PC-9 (cell line): ENCODE data around the gene COMT. TPM values are rescaled to one million over a fixed set of nuclear protein-coding genes. Genes with fewer than 3 reads are reported as not detected.

Source experiments
- BruUV-seq: library from RNA; stranded (reverse); fragments of 400-500 nt; replicated peaks from 2 replicates; lab custom pipeline; 2021; lab: Mats Ljungman, UMichigan
- CTCF ChIA-PET: fragments of 300-600 bp; sonication (Branson Sonifier 250); formaldehyde crosslinking; loops from one replicate; lab custom pipeline; 2022; ENCODE audit warnings: antibody characterized with exemption; lab: Charles Lee
- POLR2A ChIA-PET: fragments of 300-600 bp; sonication (Branson Sonifier 250); formaldehyde crosslinking; loops from one replicate; lab custom pipeline; 2022; ENCODE audit warnings: antibody characterized with exemption; ENCODE audit not compliant: unreplicated experiment; lab: Charles Lee
- DNase-seq, 2 experiments: peaks; one replicate each; pipeline versions ENCODE4 v3.0.0 to v3.0.0-alpha.2; 2015 to 2022; ENCODE audit warnings: mixed read lengths in 1 of 2
- H2AFZ ChIP-seq: fragments of 200-600 bp; sonication (generic); 2 replicates; pipeline ENCODE4 v1.8.1; 2017; ENCODE audit warnings: antibody characterized with exemption
- H3F3A ChIP-seq: fragments of 200-600 bp; sonication (generic); 2 replicates; pipeline ENCODE4 v1.8.1; 2017; ENCODE audit warnings: antibody characterized with exemption, mild to moderate bottlenecking, low read depth; ENCODE audit not compliant: insufficient read depth
- H3K27ac ChIP-seq: fragments of 200-600 bp; sonication (generic); 2 replicates; pipeline ENCODE4 v1.6.1; 2016; ENCODE audit warnings: mixed run types
- H3K27me3 ChIP-seq: fragments of 200-600 bp; sonication (generic); 2 replicates; pipeline ENCODE4 v1.6.1; 2016; ENCODE audit warnings: low read depth, mixed run types; ENCODE audit not compliant: insufficient read depth
- H3K36me3 ChIP-seq: fragments of 200-600 bp; sonication (generic); 2 replicates; pipeline ENCODE4 v1.6.1; 2016; ENCODE audit warnings: low read depth, mixed run types
- H3K4me1 ChIP-seq: fragments of 200-600 bp; sonication (generic); replicated peaks from 2 replicates; pipeline ENCODE4 v1.6.1; 2016; ENCODE audit warnings: mixed run types; ENCODE audit not compliant: insufficient read depth
- H3K4me2 ChIP-seq: fragments of 200-600 bp; sonication (generic); 2 replicates; pipeline ENCODE4 v1.6.1; 2017; ENCODE audit warnings: mixed run types
- H3K4me3 ChIP-seq: fragments of 200-600 bp; sonication (generic); 2 replicates; pipeline ENCODE4 v1.6.1; 2016; ENCODE audit warnings: mixed run types
- H3K79me2 ChIP-seq: fragments of 200-600 bp; sonication (generic); 2 replicates; pipeline ENCODE4 v1.6.1; 2017; ENCODE audit warnings: low read depth, mixed run types
- H3K9me2 ChIP-seq: fragments of 200-600 bp; sonication (generic); 2 replicates; pipeline ENCODE4 v1.8.1; 2017; ENCODE audit warnings: mild to moderate bottlenecking; ENCODE audit not compliant: insufficient read depth
- H3K9me3 ChIP-seq: fragments of 200-600 bp; sonication (generic); 2 replicates; pipeline ENCODE4 v1.8.1; 2016; ENCODE audit warnings: low read depth; ENCODE audit not compliant: insufficient read depth
- H4K20me1 ChIP-seq: fragments of 200-600 bp; sonication (generic); 2 replicates; pipeline ENCODE4 v1.8.1; 2017; ENCODE audit not compliant: insufficient read depth
- EZH2 ChIP-seq: fragments of 200-600 bp; sonication (generic); IDR thresholded peaks from 2 replicates; pipeline ENCODE4 v1.8.0; 2017; ENCODE audit warnings: antibody characterized with exemption, low read depth
- intact Hi-C: fragments of 100-400 bp; cut with micrococcal nuclease; formaldehyde crosslinking; loops from one replicate; pipeline ENCODE4 v1.10.0; 2022; ENCODE audit not compliant: unreplicated experiment
- total RNA-seq: library from RNA; stranded (reverse); gene quantifications from 2 replicates; pipeline ENCODE4 v1.2.3, GENCODE V29; 2021
- TF ChIP-seq, protein P1 (sequence below): fragments of 200-600 bp; sonication (generic); conservative IDR thresholded peaks from 2 replicates; pipeline ENCODE4 v1.6.1; 2017; ENCODE audit warnings: mixed run types, antibody characterized with exemption, mild to moderate bottlenecking, moderate library complexity

Gene COMT
- total RNA-seq, 1 experiment from 2014 or later: 99.9 TPM

DNA sequence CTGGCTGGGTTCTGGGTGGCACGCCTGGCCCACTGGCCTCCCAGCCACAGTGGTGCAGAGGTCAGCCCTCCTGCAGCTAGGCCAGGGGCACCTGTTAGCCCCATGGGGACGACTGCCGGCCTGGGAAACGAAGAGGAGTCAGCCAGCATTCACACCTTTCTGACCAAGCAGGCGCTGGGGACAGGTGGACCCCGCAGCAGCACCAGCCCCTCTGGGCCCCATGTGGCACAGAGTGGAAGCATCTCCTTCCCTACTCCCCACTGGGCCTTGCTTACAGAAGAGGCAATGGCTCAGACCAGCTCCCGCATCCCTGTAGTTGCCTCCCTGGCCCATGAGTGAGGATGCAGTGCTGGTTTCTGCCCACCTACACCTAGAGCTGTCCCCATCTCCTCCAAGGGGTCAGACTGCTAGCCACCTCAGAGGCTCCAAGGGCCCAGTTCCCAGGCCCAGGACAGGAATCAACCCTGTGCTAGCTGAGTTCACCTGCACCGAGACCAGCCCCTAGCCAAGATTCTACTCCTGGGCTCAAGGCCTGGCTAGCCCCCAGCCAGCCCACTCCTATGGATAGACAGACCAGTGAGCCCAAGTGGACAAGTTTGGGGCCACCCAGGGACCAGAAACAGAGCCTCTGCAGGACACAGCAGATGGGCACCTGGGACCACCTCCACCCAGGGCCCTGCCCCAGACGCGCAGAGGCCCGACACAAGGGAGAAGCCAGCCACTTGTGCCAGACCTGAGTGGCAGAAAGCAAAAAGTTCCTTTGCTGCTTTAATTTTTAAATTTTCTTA lies 27.8 kb downstream of the COMT start:
- Histone ChIP-seq H3K4me3 (no peak overlapping the region), H3K9me3 (no peaks in the 10 kb centered on the region), H3K79me2 (peaks cover 4% of the 10 kb centered on the region; the same call in 1 of the 2 replicates), H3K4me2 (no peak overlapping the region), H3K27me3 (no peaks in the 10 kb centered on the region), H3K9me2 (no peaks in the 10 kb centered on the region), H3K27ac (no peak overlapping the region), H2AFZ (no peak overlapping the region), H3K4me1 (no peaks in the 10 kb centered on the region; the same call in 1 of the 2 replicates), H4K20me1 (no peaks in the 10 kb centered on the region), H3K36me3 (no peaks in the 10 kb centered on the region), H3F3A (peaks cover 8% of the 10 kb centered on the region; the same call in 1 of the 2 replicates)
- no TSS peak for BruUV-seq
- no peak for TF ChIP-seq EZH2
- TF ChIP-seq, protein P1, sequence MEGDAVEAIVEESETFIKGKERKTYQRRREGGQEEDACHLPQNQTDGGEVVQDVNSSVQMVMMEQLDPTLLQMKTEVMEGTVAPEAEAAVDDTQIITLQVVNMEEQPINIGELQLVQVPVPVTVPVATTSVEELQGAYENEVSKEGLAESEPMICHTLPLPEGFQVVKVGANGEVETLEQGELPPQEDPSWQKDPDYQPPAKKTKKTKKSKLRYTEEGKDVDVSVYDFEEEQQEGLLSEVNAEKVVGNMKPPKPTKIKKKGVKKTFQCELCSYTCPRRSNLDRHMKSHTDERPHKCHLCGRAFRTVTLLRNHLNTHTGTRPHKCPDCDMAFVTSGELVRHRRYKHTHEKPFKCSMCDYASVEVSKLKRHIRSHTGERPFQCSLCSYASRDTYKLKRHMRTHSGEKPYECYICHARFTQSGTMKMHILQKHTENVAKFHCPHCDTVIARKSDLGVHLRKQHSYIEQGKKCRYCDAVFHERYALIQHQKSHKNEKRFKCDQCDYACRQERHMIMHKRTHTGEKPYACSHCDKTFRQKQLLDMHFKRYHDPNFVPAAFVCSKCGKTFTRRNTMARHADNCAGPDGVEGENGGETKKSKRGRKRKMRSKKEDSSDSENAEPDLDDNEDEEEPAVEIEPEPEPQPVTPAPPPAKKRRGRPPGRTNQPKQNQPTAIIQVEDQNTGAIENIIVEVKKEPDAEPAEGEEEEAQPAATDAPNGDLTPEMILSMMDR: no peak
- ChIA-PET CTCF (no interaction called here), POLR2A (no interaction called here)
- DNase-seq: no peak
- intact Hi-C loops: loop anchor here (10.0 kb wide), 1 partner anchor 315 kb away; no protein-coding TSS in a partner anchor

DNA sequence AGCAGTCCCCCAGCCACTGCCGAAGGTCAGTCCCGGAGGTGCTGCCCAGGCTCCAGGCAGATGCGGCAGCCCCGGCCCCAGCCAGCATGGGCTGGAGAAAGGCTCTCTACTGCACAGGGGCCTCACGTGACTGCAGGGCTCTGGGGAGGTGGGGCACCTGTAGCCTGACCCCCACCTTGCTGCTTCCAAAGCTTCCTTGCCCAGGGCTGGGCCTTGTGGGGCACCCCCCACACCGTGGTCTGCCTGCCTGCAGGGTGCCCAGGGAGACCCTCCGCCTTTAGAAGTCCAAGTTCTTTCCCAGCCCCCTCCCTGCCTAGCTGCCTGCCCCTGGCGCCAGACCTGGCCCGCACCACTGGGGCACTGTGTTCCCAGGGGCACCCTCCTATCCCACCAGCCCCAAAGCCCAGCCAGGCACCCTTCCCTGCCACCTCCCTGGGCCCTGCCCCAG lies 28.5 kb downstream of the COMT start:
- H3K4me1 ChIP-seq: peaks cover 6% of the 10 kb centered on the region
- H4K20me1 ChIP-seq: no peaks in the 10 kb centered on the region
- H3K79me2 ChIP-seq: no peaks in the 10 kb centered on the region
- no peak overlapping the region for H3K27ac ChIP-seq
- H3K9me2 ChIP-seq: no peaks in the 10 kb centered on the region
- CTCF ChIA-PET: no interaction called here
- DNase-seq: no peak
- H3K9me3 ChIP-seq: no peaks in the 10 kb centered on the region
- no peak overlapping the region for H3K4me3 ChIP-seq
- H3K4me2 ChIP-seq: no peak overlapping the region
- POLR2A ChIA-PET: no interaction called here
- TF ChIP-seq EZH2: no peak
- TF ChIP-seq, protein P1: no peak
- no peak overlapping the region for H2AFZ ChIP-seq
- intact Hi-C loops: no loop called here
- BruUV-seq: no TSS peak
- H3K27me3 ChIP-seq: no peaks in the 10 kb centered on the region
- peaks cover 14% of the 10 kb centered on the region; the same call in 1 of the 2 replicates for H3F3A ChIP-seq
- no peaks in the 10 kb centered on the region for H3K36me3 ChIP-seq

DNA sequence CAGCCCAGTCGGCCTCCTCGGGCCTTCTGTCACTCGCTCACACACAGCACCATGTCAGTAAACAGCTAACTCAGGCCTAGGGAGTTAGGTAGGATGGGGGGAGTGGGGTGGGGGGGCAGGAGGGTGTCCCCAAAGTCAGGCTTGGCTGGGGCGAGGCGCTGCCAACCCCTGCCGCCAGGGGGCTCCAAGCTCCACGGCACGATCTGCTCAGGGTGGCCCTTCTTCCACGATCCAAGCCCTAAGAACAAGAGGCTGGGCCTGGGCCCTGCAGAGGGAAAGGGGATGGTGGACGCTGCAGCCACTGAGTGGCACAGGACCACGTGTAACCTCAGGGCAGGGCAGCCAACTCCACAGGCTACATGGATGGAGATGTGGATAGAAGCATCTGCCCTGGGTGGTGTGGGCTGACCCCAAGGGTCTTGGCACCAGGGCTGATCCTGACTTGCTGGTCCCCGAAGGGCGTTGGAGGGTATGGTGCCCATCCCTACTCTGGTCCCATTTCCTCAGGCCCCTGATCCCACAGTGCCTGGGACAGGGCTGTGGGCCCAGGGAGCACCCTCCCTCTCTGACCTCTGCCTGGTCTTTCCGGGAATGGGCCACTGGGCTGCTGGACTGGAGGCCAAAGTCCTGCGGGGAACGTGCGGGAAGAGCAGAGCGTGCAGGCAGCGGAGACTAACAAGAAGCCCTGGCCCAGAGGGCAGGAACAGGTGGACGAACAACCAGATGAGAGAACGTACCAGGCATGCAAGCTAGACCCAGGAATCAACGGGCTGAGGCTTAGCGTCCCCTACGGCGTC lies 29.1 kb downstream of the COMT start:
- H3K36me3 ChIP-seq: no peaks in the 10 kb centered on the region
- POLR2A ChIA-PET: interaction anchor here (0.6 kb wide), 1 partner anchor 43 kb away, joined by 4 read pairs; no protein-coding TSS in a partner anchor
- peaks cover 12% of the 10 kb centered on the region for H3K4me1 ChIP-seq
- peaks cover 14% of the 10 kb centered on the region; the same call in 1 of the 2 replicates for H3F3A ChIP-seq
- no peak overlapping the region for H2AFZ ChIP-seq
- no peaks in the 10 kb centered on the region for H4K20me1 ChIP-seq
- DNase-seq: peak in 1 of 2 experiments; percentile 63
- H3K4me2 ChIP-seq: no peak overlapping the region
- no peak overlapping the region for H3K4me3 ChIP-seq
- no peaks in the 10 kb centered on the region for H3K79me2 ChIP-seq
- H3K27me3 ChIP-seq: no peaks in the 10 kb centered on the region
- no peaks in the 10 kb centered on the region for H3K9me2 ChIP-seq
- no TSS peak for BruUV-seq
- intact Hi-C loops: no loop called here
- CTCF ChIA-PET: no interaction called here
- H3K27ac ChIP-seq: no peak overlapping the region
- H3K9me3 ChIP-seq: no peaks in the 10 kb centered on the region
- TF ChIP-seq EZH2: no peak
- TF ChIP-seq, protein P1: peak; percentile 91
